Vagina (tissue), 2 donors: Measurements from ENCODE around the gene SLC4A11.

Experiments used
- POLR2A ChIP-seq, 2 donors: fragments of 450-650 bp; IDR thresholded peaks; one replicate each; pipeline ENCODE4 v1.6.1; 2017; ENCODE audit warnings: antibody characterized with exemption in 2 of 2, mild to moderate bottlenecking in 2 of 2, moderate library complexity in 2 of 2
- POLR2AphosphoS5 ChIP-seq, 2 donors: sonication (generic); formaldehyde crosslinking; IDR thresholded peaks; one replicate each; pipeline ENCODE4 v1.9.0; 2017; ENCODE audit warnings: antibody characterized with exemption in 2 of 2, mild to moderate bottlenecking in 2 of 2, low read depth in 1 of 2; ENCODE audit not compliant: insufficient read depth in 1 of 2
- TF ChIP-seq, protein P1 (sequence below), 3 experiments: fragments of 450-650 bp in 2 of 3; fragments of 200-600 bp in 1 of 3; sonication (generic) in 1 of 3; IDR thresholded peaks; one replicate each; pipeline ENCODE4 v1.5.1; 2017 to 2019; ENCODE audit warnings: antibody characterized with exemption in 3 of 3, mild to moderate bottlenecking in 2 of 3, moderate library complexity in 2 of 3

- TF ChIP-seq POLR2A (IDR thresholded peaks at IDR 0.05) (no peak), POLR2AphosphoS5 (IDR thresholded peaks at IDR 0.05; ENCODE audit: insufficient read depth in 1 of 2, low read depth in 1 of 2) (no peak)
- TF ChIP-seq, protein P1, sequence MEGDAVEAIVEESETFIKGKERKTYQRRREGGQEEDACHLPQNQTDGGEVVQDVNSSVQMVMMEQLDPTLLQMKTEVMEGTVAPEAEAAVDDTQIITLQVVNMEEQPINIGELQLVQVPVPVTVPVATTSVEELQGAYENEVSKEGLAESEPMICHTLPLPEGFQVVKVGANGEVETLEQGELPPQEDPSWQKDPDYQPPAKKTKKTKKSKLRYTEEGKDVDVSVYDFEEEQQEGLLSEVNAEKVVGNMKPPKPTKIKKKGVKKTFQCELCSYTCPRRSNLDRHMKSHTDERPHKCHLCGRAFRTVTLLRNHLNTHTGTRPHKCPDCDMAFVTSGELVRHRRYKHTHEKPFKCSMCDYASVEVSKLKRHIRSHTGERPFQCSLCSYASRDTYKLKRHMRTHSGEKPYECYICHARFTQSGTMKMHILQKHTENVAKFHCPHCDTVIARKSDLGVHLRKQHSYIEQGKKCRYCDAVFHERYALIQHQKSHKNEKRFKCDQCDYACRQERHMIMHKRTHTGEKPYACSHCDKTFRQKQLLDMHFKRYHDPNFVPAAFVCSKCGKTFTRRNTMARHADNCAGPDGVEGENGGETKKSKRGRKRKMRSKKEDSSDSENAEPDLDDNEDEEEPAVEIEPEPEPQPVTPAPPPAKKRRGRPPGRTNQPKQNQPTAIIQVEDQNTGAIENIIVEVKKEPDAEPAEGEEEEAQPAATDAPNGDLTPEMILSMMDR (IDR thresholded peaks at IDR 0.05), result no peak
Measured at GRCh38 chr20:3227936-3228749, 10.8 kb downstream of the SLC4A11 start.
